CD14-positive monocyte (primary cell): ENCODE measurements around the gene SDK1. TPM values are rescaled to one million over a fixed set of nuclear protein-coding genes. Genes with fewer than 3 reads are reported as not detected.

Experiments used
- DNase-seq, 3 donors: peaks; one replicate each; pipeline ENCODE4 v3.0.0-alpha.2; 2011 to 2022
- H2AFZ ChIP-seq: 2 replicates; pipeline ENCODE4 v1.6.0; 2012; ENCODE audit warnings: mild to moderate bottlenecking, low read depth, low read length, inconsistent platforms; ENCODE audit not compliant: insufficient read depth, poor library complexity, severe bottlenecking
- H3K27ac ChIP-seq, 2 donors: 1 replicate in 1 of 2; 2 replicates in 1 of 2; pipeline ENCODE4 v1.5.1; 2012 to 2013; ENCODE audit warnings: low read length in 2 of 2, control low read depth in 1 of 2, inconsistent platforms in 1 of 2, low read depth in 1 of 2, mild to moderate bottlenecking in 1 of 2
- H3K27me3 ChIP-seq, 2 donors: one replicate each; pipeline versions ENCODE4 v1.6.0 to v1.6.1; 2011 to 2013; ENCODE audit warnings: low read length in 2 of 2; ENCODE audit not compliant: control insufficient read depth in 2 of 2, insufficient read depth in 2 of 2
- H3K36me3 ChIP-seq, 2 donors: replicated peaks in 1 of 2; 1 replicate in 1 of 2; 2 replicates in 1 of 2; pipeline versions ENCODE4 v1.5.1 to v1.6.1; 2012 to 2013; ENCODE audit warnings: low read length in 2 of 2, control low read depth in 1 of 2, inconsistent platforms in 1 of 2, mild to moderate bottlenecking in 1 of 2; ENCODE audit not compliant: insufficient read depth in 2 of 2, control insufficient read depth in 1 of 2
- H3K4me1 ChIP-seq, 2 donors: 1 replicate in 1 of 2; 2 replicates in 1 of 2; pipeline versions ENCODE4 v1.5.1 to v1.6.1; 2012 to 2013; ENCODE audit warnings: low read length in 2 of 2, control low read depth in 1 of 2, inconsistent platforms in 1 of 2, mild to moderate bottlenecking in 1 of 2, moderate library complexity in 1 of 2; ENCODE audit not compliant: insufficient read depth in 2 of 2, control insufficient read depth in 1 of 2
- H3K4me2 ChIP-seq: replicated peaks from 2 replicates; pipeline ENCODE3; 2012; ENCODE audit warnings: low read length, moderate library complexity, mild to moderate bottlenecking; ENCODE audit not compliant: poor library complexity, severe bottlenecking; ENCODE audit errors: extremely low read depth
- H3K4me3 ChIP-seq, 3 experiments: fragments of 200-600 bp in 1 of 3; sonication (generic) in 1 of 3; replicated peaks in 1 of 3; 1 replicate in 2 of 3; 2 replicates in 1 of 3; pipeline ENCODE4 v1.5.1; 2011 to 2013; ENCODE audit warnings: low read length in 3 of 3, mild to moderate bottlenecking in 3 of 3, control low read depth in 2 of 3, low read depth in 2 of 3, inconsistent platforms in 1 of 3, moderate library complexity in 1 of 3
- H3K79me2 ChIP-seq: 2 replicates; pipeline ENCODE4 v1.6.0; 2012; ENCODE audit warnings: mild to moderate bottlenecking, control low read depth, inconsistent platforms, low read length, moderate library complexity; ENCODE audit not compliant: insufficient read depth
- H3K9ac ChIP-seq: 2 replicates; pipeline ENCODE4 v1.6.0; 2017; ENCODE audit warnings: low read length, mild to moderate bottlenecking; ENCODE audit not compliant: insufficient read depth, poor library complexity, severe bottlenecking
- H3K9me3 ChIP-seq, 2 donors: replicated peaks in 1 of 2; 1 replicate in 1 of 2; 2 replicates in 1 of 2; pipeline versions ENCODE4 v1.5.1 to v1.6.1; 2012 to 2013; ENCODE audit warnings: low read length in 2 of 2, control low read depth in 1 of 2; ENCODE audit not compliant: control insufficient read depth in 1 of 2, insufficient read depth in 1 of 2
- H4K20me1 ChIP-seq: 2 replicates; pipeline ENCODE4 v1.6.0; 2012; ENCODE audit warnings: mild to moderate bottlenecking, low read length, control low read depth, moderate library complexity; ENCODE audit not compliant: insufficient read depth
- H3K27ac Mint-ChIP-seq, 7 donors: one replicate each; pipeline ENCODE4 v1.8.0; 2020; ENCODE audit warnings: mild to moderate bottlenecking in 7 of 7, mixed read lengths in 7 of 7, moderate library complexity in 6 of 7, inconsistent platforms in 2 of 7
- H3K27me3 Mint-ChIP-seq, 3 donors: one replicate each; pipeline ENCODE4 v1.8.0; 2021 to 2022; ENCODE audit warnings: low read depth in 3 of 3, mild to moderate bottlenecking in 3 of 3, mixed read lengths in 3 of 3, moderate library complexity in 3 of 3, inconsistent platforms in 1 of 3
- H3K36me3 Mint-ChIP-seq, 2 donors: one replicate each; pipeline ENCODE4 v1.8.0; 2020; ENCODE audit warnings: mixed read lengths in 2 of 2, inconsistent platforms in 1 of 2, mild to moderate bottlenecking in 1 of 2
- H3K4me1 Mint-ChIP-seq: one replicate; pipeline ENCODE4 v1.8.0; 2020; ENCODE audit warnings: mild to moderate bottlenecking, mixed read lengths
- H3K4me3 Mint-ChIP-seq, 2 donors: one replicate each; pipeline ENCODE4 v1.8.0; 2020; ENCODE audit warnings: mild to moderate bottlenecking in 2 of 2, mixed read lengths in 2 of 2, moderate library complexity in 1 of 2
- H3K9me3 Mint-ChIP-seq, 7 donors: one replicate each; pipeline ENCODE4 v1.8.0; 2020 to 2022; ENCODE audit warnings: mixed read lengths in 7 of 7, mild to moderate bottlenecking in 6 of 7, moderate library complexity in 6 of 7, inconsistent platforms in 2 of 7
- WGBS: methylation state at CpG from one replicate; pipeline ENCODE4 v1.1.5; 2013; ENCODE audit warnings: missing lambda C conversion rate; ENCODE audit not compliant: insufficient coverage; 5-methylcytosine and 5-hydroxymethylcytosine counted together
- intact Hi-C, 2 donors: fragments of 100-400 bp; cut with micrococcal nuclease; formaldehyde crosslinking; loops; one replicate each; pipeline versions ENCODE4 v1.15.0 to v1.15.1; 2023
- polyA plus RNA-seq, 3 donors: library from polyadenylated mRNA; depleted of rRNA in 1 of 3; unstranded in 2 of 3; stranded (reverse) in 1 of 3; fragments of 300-500 nt in 2 of 3; fragments of >200 nt in 1 of 3; fragmentation: Illumina TruSeq in 2 of 3; gene quantifications; 1 replicate in 2 of 3; 2 replicates in 1 of 3; pipeline ENCODE4 v1.2.3, GENCODE V29; 2012 to 2021
- TF ChIP-seq, protein P1 (sequence below): fragments of 200-600 bp; IDR thresholded peaks from one replicate; pipeline ENCODE4 v1.8.0; 2022; ENCODE audit warnings: antibody characterized with exemption, mild to moderate bottlenecking

SDK1 gene
- polyA plus RNA-seq, 3 donors: 0.01 TPM; not detected in 2

DNA sequence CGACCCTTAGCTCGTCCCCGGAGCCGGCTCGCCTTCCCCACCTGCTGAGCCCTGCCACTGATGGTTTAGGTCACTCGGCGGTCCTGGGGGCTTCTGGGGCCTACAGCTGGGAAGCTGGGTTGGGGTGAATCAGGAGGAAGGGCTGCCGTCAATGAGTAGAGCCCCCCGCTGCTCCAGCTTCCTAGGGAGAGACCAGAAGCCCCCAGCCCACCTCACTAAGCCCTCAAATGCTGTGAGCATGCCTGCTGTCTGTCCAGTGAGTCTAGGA, 885.4 kb downstream of the SDK1 start:
- Histone ChIP-seq H3K27me3 (no peaks in the 10 kb centered on the region), H3K79me2 (no peaks in the 10 kb centered on the region), H3K4me1 (no peaks in the 10 kb centered on the region), H3K4me3 (no peak overlapping the region), H3K4me2 (no peak overlapping the region), H3K27ac (no peak overlapping the region), H3K36me3 (no peaks in the 10 kb centered on the region), H3K9ac (no peak overlapping the region), H3K9me3 (peaks cover 12 to 21% of the 10 kb centered on the region in 2 donors), H2AFZ (no peak overlapping the region), H4K20me1 (no peaks in the 10 kb centered on the region)
- H3K4me1 Mint-ChIP-seq: no peaks in the 10 kb centered on the region
- TF ChIP-seq, protein P1, sequence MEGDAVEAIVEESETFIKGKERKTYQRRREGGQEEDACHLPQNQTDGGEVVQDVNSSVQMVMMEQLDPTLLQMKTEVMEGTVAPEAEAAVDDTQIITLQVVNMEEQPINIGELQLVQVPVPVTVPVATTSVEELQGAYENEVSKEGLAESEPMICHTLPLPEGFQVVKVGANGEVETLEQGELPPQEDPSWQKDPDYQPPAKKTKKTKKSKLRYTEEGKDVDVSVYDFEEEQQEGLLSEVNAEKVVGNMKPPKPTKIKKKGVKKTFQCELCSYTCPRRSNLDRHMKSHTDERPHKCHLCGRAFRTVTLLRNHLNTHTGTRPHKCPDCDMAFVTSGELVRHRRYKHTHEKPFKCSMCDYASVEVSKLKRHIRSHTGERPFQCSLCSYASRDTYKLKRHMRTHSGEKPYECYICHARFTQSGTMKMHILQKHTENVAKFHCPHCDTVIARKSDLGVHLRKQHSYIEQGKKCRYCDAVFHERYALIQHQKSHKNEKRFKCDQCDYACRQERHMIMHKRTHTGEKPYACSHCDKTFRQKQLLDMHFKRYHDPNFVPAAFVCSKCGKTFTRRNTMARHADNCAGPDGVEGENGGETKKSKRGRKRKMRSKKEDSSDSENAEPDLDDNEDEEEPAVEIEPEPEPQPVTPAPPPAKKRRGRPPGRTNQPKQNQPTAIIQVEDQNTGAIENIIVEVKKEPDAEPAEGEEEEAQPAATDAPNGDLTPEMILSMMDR: no peak
- intact Hi-C loops: no loop called here
- peaks cover 10 to 37% (median 23%) of the 10 kb centered on the region in 7 donors for H3K9me3 Mint-ChIP-seq
- DNase-seq: no peak
- H3K27ac Mint-ChIP-seq: no peak overlapping the region
- no peaks in the 10 kb centered on the region for H3K36me3 Mint-ChIP-seq
- WGBS: 95% methylated on average over 3 of the region's 9 CpGs
- peaks cover 0 to 6% (median 0%) of the 10 kb centered on the region in 3 donors for H3K27me3 Mint-ChIP-seq
- no peak overlapping the region for H3K4me3 Mint-ChIP-seq

DNA sequence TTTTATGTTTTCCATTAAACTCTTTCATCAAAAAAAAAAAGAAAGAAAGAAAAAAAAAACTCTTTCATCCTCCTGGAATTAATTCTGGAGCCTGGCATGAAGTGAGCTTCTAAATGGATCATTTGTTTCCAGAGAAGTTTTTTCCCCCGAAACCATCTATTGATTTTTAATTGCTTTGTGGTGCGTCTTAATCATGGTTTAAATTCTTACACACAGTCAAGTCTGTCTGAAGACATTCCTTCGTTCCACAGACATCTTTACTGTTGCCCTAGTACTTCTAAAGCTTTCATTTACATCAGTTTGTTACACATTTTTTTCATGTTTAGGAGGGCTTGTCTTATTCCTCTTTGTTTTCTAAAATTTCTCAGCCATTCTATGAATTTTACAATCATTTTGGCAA, 887.6 kb downstream of the SDK1 start:
- no peaks in the 10 kb centered on the region for H3K36me3 ChIP-seq

More for the DNA sequence above, 887.6 kb downstream of the SDK1 start:
- Histone ChIP-seq H4K20me1 (no peaks in the 10 kb centered on the region), H3K4me3 (no peak overlapping the region), H3K4me2 (no peak overlapping the region), H2AFZ (no peak overlapping the region), H3K79me2 (no peaks in the 10 kb centered on the region), H3K9ac (no peak overlapping the region), H3K27me3 (no peaks in the 10 kb centered on the region), H3K9me3 (peaks cover 0 to 7% of the 10 kb centered on the region in 2 donors), H3K4me1 (no peaks in the 10 kb centered on the region), H3K27ac (no peak overlapping the region)
- no peaks in the 10 kb centered on the region for H3K36me3 Mint-ChIP-seq
- intact Hi-C loops: no loop called here
- no peak overlapping the region for H3K4me3 Mint-ChIP-seq
- no peaks in the 10 kb centered on the region for H3K4me1 Mint-ChIP-seq
- peaks cover 2 to 21% (median 9%) of the 10 kb centered on the region in 7 donors for H3K9me3 Mint-ChIP-seq
- no CpG with 5 or more reads among the region's 3 CpGs for WGBS
- no peak for DNase-seq
- H3K27ac Mint-ChIP-seq: no peak overlapping the region
- TF ChIP-seq, protein P1: no peak
- peaks cover 0 to 6% (median 2%) of the 10 kb centered on the region in 3 donors for H3K27me3 Mint-ChIP-seq
